NCI-H748 treated with DMSO at 0.1 percent for 48 hours (cell line): ENCODE results near the gene NAXD.
"Not testable (repeated sequence)": the region's sequence is repeated elsewhere in the genome, so short reads cannot be mapped to it uniquely, and the experiment has no call there.

Source experiments
- DNase-seq: peaks from one replicate; lab custom pipeline; 2025; lab: John Stamatoyannopoulos, UW

The NAXD gene

GRCh38 chr13:110597041-110597689 is 18.2 kb upstream of the NAXD start:
- DNase-seq = no peak

- DNase-seq = no peak
Observed at GRCh38 chr13:110600261-110600819, 15.0 kb upstream of the NAXD start.

GRCh38 chr13:110600980-110601379 is 14.4 kb upstream of the NAXD start:
- no peak for DNase-seq

GRCh38 chr13:110605132-110605531 is 10.2 kb upstream of the NAXD start:
- no peak for DNase-seq

- not testable (repeated sequence) for DNase-seq
Observed at GRCh38 chr13:110606281-110606680, 9.1 kb upstream of the NAXD start.

- DNase-seq = no peak
Observed at GRCh38 chr13:110607675-110608224, 7.6 kb upstream of the NAXD start.

- DNase-seq = no peak
Observed at GRCh38 chr13:110610955-110611595, 4.3 kb upstream of the NAXD start.

- no peak for DNase-seq
Observed at GRCh38 chr13:110615005-110615321, 382 bp upstream of the NAXD start.

- peak; percentile 10 for DNase-seq
Observed at GRCh38 chr13:110616103-110617101, 1.1 kb downstream of the NAXD start.

GRCh38 chr13:110617321-110618072 is 2.2 kb downstream of the NAXD start:
- DNase-seq = no peak

- no peak for DNase-seq
Observed at GRCh38 chr13:110618167-110618566, 2.8 kb downstream of the NAXD start.

- DNase-seq = no peak
Observed at GRCh38 chr13:110618780-110619179, 3.4 kb downstream of the NAXD start.

GRCh38 chr13:110620596-110620995 is 5.3 kb downstream of the NAXD start:
- no peak for DNase-seq

GRCh38 chr13:110624766-110625756 is 9.7 kb downstream of the NAXD start:
- DNase-seq = no peak

GRCh38 chr13:110625771-110626321 is 10.5 kb downstream of the NAXD start:
- no peak for DNase-seq

GRCh38 chr13:110626521-110626920 is 11.2 kb downstream of the NAXD start:
- no peak for DNase-seq

- no peak for DNase-seq
Observed at GRCh38 chr13:110627351-110627750, 12.0 kb downstream of the NAXD start.

GRCh38 chr13:110627761-110628476 is 12.6 kb downstream of the NAXD start:
- DNase-seq = no peak

- no peak for DNase-seq
Observed at GRCh38 chr13:110628477-110628793, 13.1 kb downstream of the NAXD start.
